Endodermal cell (in vitro differentiated cells): ENCODE data around the gene KCNQ5. TPM values are rescaled to one million over a fixed set of nuclear protein-coding genes. Genes with fewer than 3 reads are reported as not detected.

Experiments
- DNase-seq: peaks from one replicate; pipeline ENCODE4 v3.0.0-alpha.2; 2017
- H3K27ac ChIP-seq: 2 replicates; pipeline ENCODE4 v1.5.1; 2013; ENCODE audit warnings: mild to moderate bottlenecking, low read depth, low read length, moderate library complexity
- H3K27me3 ChIP-seq: 2 replicates; pipeline ENCODE4 v1.6.1; 2013; ENCODE audit warnings: mild to moderate bottlenecking, low read length, moderate library complexity; ENCODE audit not compliant: insufficient read depth, control insufficient read depth, poor library complexity, severe bottlenecking
- H3K36me3 ChIP-seq: 2 replicates; pipeline ENCODE4 v1.7.0; 2013; ENCODE audit warnings: mild to moderate bottlenecking, low read length, moderate library complexity; ENCODE audit not compliant: control insufficient read depth, insufficient read depth
- H3K4me1 ChIP-seq: one replicate; pipeline ENCODE4 v1.7.0; 2013; ENCODE audit warnings: low read length; ENCODE audit not compliant: control insufficient read depth, insufficient read depth
- H3K4me3 ChIP-seq: 2 replicates; pipeline ENCODE4 v1.5.1; 2013; ENCODE audit warnings: mild to moderate bottlenecking, low read length, moderate library complexity
- H3K9ac ChIP-seq: 2 replicates; pipeline ENCODE4 v1.6.1; 2013; ENCODE audit warnings: mild to moderate bottlenecking, low read length, moderate library complexity; ENCODE audit not compliant: poor library complexity, severe bottlenecking; ENCODE audit errors: extremely low read depth
- H3K9me3 ChIP-seq: 2 replicates; pipeline ENCODE4 v1.6.1; 2013; ENCODE audit warnings: mild to moderate bottlenecking, low read length, moderate library complexity; ENCODE audit not compliant: control insufficient read depth
- H3K27ac Mint-ChIP-seq: 2 replicates; pipeline ENCODE4 v1.8.0; 2020; ENCODE audit warnings: mixed read lengths
- H3K27me3 Mint-ChIP-seq: 2 replicates; pipeline ENCODE4 v1.8.0; 2021; ENCODE audit warnings: mild to moderate bottlenecking, mixed read lengths; ENCODE audit not compliant: insufficient read depth
- H3K36me3 Mint-ChIP-seq: 2 replicates; pipeline ENCODE4 v1.8.0; 2020; ENCODE audit warnings: low read depth, mixed read lengths
- H3K4me1 Mint-ChIP-seq: 2 replicates; pipeline ENCODE4 v1.8.0; 2020; ENCODE audit warnings: mixed read lengths
- H3K4me3 Mint-ChIP-seq: 2 replicates; pipeline ENCODE4 v1.8.0; 2020; ENCODE audit warnings: mild to moderate bottlenecking, moderate library complexity, mixed read lengths
- H3K9me3 Mint-ChIP-seq: 2 replicates; pipeline ENCODE4 v1.8.0; 2020; ENCODE audit warnings: mild to moderate bottlenecking, mixed read lengths
- CTCF ChIP-seq: fragments of 200-600 bp; sonication (generic); conservative IDR thresholded peaks from 2 replicates; pipeline ENCODE4 v1.5.0; 2021; ENCODE audit warnings: antibody characterized with exemption, mild to moderate bottlenecking
- WGBS, 2 experiments: methylation state at CpG; one replicate each; pipeline versions ENCODE4 v1.1.5 to v1.1.7; 2013; ENCODE audit warnings: missing lambda C conversion rate in 2 of 2, mixed read lengths in 1 of 2; ENCODE audit not compliant: insufficient coverage in 1 of 2, insufficient read length in 1 of 2; 5-methylcytosine and 5-hydroxymethylcytosine counted together
- total RNA-seq, 2 donors: library from RNA; stranded (reverse); fragmentation: NEBNext Ultra II Directional in 1 of 2; extraction: Animal tissue kit (Norgen Biotek cat#: 25700) in 1 of 2; gene quantifications; 2 replicates in 1 of 2; 3 replicates in 1 of 2; pipeline ENCODE4 v1.2.1, GENCODE V29; 2021

The KCNQ5 gene
- total RNA-seq, 2 donors from 2014 or later = 2.4 to 8.3 TPM

GRCh38 chr6:72616406-72617015 is 5.4 kb upstream of the KCNQ5 start:
- H3K4me1 ChIP-seq = peaks cover 6% of the 10 kb centered on the region
- H3K9ac ChIP-seq = no peak overlapping the region
- Mint-ChIP-seq H3K4me1 (peaks cover 16% of the 10 kb centered on the region), H3K4me3 (no peak overlapping the region), H3K9me3 (no peaks in the 10 kb centered on the region), H3K27me3 (peaks cover 37% of the 10 kb centered on the region), H3K36me3 (no peaks in the 10 kb centered on the region), H3K27ac (no peak overlapping the region)
- 63% methylated on average over 3 of the region's 3 CpGs; no CpG with 5 or more reads in 1 of the 2 experiments for WGBS, 2 experiments
- no peaks in the 10 kb centered on the region for H3K36me3 ChIP-seq
- no peaks in the 10 kb centered on the region for H3K9me3 ChIP-seq
- peaks cover 39% of the 10 kb centered on the region for H3K27me3 ChIP-seq
- TF ChIP-seq CTCF = peak; percentile 81
- H3K4me3 ChIP-seq = no peak overlapping the region
- no peak for DNase-seq
- H3K27ac ChIP-seq = no peak overlapping the region

GRCh38 chr6:72617721-72618120 is 4.1 kb upstream of the KCNQ5 start:
- Histone ChIP-seq H3K27ac (no peak overlapping the region), H3K9ac (no peak overlapping the region), H3K36me3 (no peaks in the 10 kb centered on the region), H3K4me1 (peaks cover 6% of the 10 kb centered on the region), H3K4me3 (no peak overlapping the region), H3K9me3 (no peaks in the 10 kb centered on the region), H3K27me3 (peaks cover 50% of the 10 kb centered on the region)
- H3K27ac Mint-ChIP-seq = no peak overlapping the region
- H3K36me3 Mint-ChIP-seq = no peaks in the 10 kb centered on the region
- no peak overlapping the region for H3K4me3 Mint-ChIP-seq
- peaks cover 16% of the 10 kb centered on the region for H3K4me1 Mint-ChIP-seq
- no peak for TF ChIP-seq CTCF
- peaks cover 45% of the 10 kb centered on the region for H3K27me3 Mint-ChIP-seq
- no peak for DNase-seq
- WGBS, 2 experiments = 93 to 97% methylated on average over 2 to 3 of the region's 3 CpGs
- H3K9me3 Mint-ChIP-seq = no peaks in the 10 kb centered on the region

DNA sequence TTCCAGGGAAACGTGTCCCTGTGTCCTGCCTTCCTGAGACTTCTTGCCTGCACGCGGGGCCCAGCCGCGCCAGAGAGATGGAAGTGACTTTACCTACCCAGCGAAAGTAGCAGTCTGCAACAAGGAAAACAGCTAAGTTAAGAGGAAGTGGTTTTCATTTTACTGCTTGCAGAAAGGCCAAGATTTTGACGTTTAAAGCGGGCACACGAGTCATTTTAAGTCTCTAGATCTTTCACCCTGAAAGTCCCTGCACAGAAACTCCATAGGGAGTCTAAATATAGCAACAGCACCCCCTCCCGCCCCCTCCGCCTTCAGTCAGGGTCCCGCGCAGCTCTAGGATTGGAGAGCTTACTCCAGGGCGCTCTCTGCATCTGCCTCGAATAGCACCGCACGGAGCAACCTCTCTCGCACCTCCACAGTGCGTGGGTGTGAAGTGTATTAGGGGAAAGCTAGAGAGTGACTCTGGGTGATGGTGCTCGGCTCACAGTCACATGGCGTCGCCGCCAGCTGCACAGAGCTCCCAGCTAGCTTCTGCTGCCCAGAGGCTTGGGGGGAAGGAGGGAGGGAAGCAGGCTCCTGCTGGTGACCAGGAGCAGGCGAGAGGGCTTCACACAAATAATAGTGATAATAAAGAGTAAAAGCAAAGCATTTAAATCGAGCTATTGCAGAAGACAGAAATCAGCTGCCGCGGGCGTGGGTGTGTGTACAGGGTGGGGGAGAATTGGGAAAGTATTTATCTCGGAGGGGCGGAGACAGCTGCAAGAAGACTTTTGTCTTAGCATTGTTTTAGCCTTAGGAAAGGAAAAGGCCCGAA is 1.8 kb upstream of the KCNQ5 start:
- peak overlapping the region; percentile 65 for H3K4me3 Mint-ChIP-seq
- no peaks in the 10 kb centered on the region for H3K9me3 Mint-ChIP-seq
- no peaks in the 10 kb centered on the region for H3K36me3 Mint-ChIP-seq
- H3K27me3 Mint-ChIP-seq = peaks cover 65% of the 10 kb centered on the region
- no peak overlapping the region for H3K27ac ChIP-seq
- peaks cover 6% of the 10 kb centered on the region for H3K4me1 ChIP-seq
- peak overlapping the region; percentile 67 for H3K4me3 ChIP-seq
- WGBS, 2 experiments = 17 to 21% methylated on average over 14 to 31 of the region's 31 CpGs
- H3K27me3 ChIP-seq = peaks cover 69% of the 10 kb centered on the region
- H3K36me3 ChIP-seq = no peaks in the 10 kb centered on the region
- H3K9ac ChIP-seq = no peak overlapping the region
- peak; percentile 74 for DNase-seq
- no peaks in the 10 kb centered on the region for H3K9me3 ChIP-seq
- no peak overlapping the region for H3K27ac Mint-ChIP-seq
- TF ChIP-seq CTCF = no peak
- peaks cover 16% of the 10 kb centered on the region for H3K4me1 Mint-ChIP-seq
